ENCODE results near the gene PPP2R2B.
"Not testable (repeated sequence)": the region's sequence is repeated elsewhere in the genome, so short reads cannot be mapped to it uniquely, and the experiment has no call there.

Gene PPP2R2B

DNA sequence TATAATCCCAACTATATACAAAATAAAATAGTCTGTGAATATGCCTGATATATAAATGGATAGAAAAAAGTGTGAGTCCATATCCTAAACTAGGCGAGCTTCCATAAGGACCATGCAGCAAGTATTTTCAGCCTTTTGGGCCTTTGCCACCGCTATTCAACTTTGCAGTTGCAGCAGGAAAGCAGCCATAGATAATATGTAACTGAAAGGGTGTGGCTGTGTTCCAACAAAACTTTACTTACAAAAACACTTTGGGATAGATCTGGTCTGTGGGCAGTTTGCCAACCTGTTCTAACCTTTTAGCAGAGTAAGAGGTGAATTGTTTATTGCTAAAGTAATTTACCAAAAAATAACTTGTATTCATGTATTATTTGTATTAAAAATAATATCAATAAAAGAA is 234.8 kb downstream of the PPP2R2B start:
- DNase-seq: no peak

GRCh38 chr5:146642410-146642809 is 236.1 kb downstream of the PPP2R2B start:
- no peak for DNase-seq

DNA sequence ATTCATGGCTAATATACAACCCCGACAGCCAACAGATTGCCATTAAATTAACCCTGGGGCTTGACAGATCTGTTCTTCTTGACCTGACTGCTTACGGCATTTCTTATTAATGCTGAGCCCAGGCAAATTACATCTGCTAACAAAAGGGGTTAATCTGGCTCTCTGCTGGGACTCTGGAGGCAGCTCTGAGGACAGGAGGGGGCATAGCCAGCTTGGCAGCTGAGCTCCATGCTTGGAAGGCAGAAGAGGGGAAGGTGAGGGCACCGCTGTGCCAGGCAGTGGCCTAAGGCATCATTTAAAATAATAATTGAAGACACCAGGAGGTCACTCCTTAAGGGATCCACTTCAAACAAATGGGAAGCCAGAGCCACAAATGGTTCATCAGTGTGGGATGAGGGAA is 236.6 kb downstream of the PPP2R2B start:
- DNase-seq: no peak

GRCh38 chr5:146640285-146640896 is 238.2 kb downstream of the PPP2R2B start:
- DNase-seq: no peak

DNA sequence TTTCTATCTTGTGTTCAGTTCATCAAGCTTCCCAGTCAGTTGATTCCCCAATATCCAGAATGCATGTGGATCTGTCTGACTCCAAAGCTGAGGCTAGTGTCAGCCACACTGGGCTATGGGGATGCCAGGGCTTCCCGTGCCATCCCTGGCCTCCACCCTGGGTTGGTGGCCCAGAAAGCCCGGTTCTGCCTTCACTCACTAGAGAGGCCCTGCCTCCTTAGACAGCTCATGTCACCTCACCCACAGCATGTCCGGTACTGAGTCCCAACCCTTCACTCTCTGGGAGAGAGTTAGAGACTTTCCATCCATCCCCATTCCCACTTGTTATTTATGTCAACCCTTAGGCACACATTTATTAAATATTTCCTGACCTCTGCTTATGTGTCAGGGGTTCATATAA is 243.1 kb downstream of the PPP2R2B start:
- no peak for DNase-seq

DNA sequence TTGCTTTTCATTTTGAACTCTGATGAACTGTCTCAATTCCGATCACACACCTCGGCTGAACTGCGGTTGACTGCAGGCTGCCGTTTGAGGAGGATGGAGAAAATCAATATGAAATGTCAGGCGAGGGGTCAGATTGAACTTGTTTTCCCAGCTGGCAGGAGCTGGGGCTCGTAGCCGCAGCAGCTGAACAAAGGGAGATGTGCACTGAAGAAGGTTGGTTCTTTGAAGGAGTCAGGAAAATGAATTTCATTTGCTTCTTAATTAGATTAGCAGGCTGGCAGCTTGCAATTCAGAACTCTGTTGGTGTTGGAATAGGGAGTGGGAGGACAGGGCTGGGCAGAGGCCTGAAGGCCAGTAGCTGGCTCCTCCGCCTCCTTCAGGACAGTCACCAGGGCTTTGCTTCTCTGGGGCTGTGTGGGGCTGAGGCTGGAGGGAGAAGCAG is 245.2 kb downstream of the PPP2R2B start:
- DNase-seq: no peak

GRCh38 chr5:146632620-146633322 is 245.8 kb downstream of the PPP2R2B start:
- no peak for DNase-seq

DNA sequence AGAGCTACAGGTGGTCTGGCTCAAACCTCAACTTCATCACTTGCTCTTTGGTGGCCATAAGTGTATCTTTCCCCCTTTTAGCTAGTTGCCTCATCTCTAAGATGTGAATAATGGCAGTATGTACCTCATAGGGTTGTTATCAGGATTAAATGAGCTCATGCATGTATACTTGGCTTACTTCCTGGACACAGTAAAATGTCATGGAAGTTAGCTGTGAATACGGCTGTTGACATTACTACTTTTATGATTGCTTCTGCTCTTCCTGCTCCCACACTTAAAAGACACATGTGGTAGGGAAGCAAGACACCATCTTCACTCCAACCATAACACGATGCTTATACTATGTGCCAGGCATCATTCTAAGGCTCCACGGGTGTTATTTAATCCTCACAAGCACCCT is 248.1 kb downstream of the PPP2R2B start:
- DNase-seq: no peak

GRCh38 chr5:146628950-146629349 is 249.6 kb downstream of the PPP2R2B start:
- no peak for DNase-seq

- no peak for DNase-seq
Observed at GRCh38 chr5:146626936-146627335, 251.6 kb downstream of the PPP2R2B start.

DNA sequence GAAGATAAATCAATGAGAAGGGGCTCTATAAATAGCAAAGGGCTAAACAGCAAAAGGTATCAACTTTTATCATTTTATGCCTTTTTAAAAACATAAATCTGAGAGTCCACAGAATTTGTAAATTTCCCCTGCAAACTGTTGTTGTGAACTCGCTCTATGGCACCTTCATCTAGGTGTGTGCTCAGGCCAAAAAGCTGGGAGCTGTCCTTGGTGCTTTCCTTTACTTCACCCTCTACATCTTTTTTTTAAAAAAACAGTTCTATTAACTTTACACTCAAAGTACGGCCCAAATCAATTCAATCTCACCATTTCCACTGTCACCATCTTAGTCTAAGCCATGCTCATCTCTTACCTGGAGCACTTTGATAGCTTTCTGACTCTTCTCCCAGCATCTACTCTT is 254.4 kb downstream of the PPP2R2B start:
- DNase-seq: no peak

DNA sequence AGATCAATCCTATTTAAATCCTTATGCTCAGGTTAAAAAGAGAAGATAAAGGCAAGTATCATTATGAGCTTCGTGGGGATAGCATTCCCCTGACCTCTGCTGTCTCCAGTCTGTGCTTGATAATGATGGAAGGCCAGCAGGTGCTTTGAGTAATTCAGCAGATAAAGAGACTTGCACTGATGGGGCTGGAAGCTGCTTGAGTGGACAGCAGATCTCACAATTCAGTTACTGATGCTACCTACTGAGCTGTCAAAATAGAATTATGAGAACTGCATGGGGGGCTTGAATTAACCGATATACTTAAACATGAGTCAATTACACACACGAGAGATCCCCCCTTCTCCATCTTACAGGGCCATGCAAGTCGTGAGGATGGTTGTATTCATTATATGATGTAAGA is 254.9 kb downstream of the PPP2R2B start:
- DNase-seq: no peak

- no peak for DNase-seq
Observed at GRCh38 chr5:146623009-146623408, 255.5 kb downstream of the PPP2R2B start.

DNA sequence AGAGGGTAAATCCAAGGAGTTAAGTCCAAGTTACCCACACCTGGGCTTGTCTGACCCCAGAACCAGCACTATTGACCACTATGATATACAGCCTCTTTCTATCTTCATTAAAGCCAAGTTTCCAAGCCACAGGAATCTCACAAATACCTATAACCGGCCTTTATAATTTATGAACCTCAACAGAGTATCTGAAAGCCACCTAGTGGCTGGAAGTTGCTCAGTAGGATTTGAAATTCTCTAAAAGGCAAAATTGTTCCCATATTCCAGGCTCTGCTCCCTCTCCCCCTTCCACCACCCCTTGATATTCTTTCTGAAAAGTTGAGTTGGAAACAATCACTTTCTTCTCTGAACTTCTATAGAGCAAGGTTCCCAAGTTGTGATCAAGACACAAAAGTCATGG is 256.2 kb downstream of the PPP2R2B start:
- no peak for DNase-seq

DNA sequence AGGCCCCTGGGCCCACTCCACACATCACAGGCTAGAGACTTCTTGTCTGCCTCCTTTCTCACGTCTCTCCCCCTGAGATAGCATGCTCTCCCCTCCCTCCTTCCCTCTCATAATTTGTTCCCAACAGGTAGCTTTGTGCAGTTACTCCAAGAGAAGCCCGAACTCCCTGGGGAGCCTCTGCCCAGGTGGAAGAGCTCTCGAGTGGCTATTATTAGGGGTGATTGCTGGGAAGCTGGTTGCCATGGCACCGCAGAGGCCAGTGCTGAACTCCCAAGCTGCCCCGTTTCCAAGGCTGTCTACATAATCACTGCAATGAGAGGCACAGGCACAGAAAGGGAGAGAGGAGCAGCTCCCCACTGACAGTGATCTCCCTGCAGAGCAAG is 257.9 kb downstream of the PPP2R2B start:
- no peak for DNase-seq

DNA sequence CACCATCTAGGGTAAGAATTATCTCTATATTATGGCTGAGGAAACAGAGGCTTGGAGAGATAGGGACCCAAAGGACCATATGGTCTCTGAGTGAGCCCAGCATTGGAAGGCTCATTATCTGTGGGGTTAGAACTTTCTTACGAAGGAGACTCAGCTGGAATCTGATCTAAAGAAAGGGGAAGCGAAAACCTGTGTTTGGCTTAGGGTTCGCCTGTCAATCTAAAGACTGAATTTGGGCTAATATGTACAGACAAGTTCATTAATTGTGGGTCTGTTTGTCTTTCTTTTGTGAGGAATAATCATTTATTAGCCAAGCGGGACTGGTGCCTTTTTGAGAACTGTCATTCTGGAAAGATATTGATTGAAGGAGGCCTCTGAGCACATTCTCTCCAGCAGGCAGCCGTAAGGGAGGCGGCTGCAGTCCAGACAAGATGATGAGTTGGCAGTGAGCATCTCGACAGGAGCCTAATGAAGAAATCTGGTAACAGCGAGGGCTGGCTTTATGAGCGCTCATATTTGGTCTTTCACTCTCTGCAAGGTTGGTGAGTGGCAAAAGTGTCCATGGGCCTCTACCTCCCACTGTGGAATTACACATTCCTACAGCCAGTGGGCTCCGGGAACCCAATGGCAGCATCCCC is 258.4 kb downstream of the PPP2R2B start:
- DNase-seq: no peak

GRCh38 chr5:146618434-146618833 is 260.1 kb downstream of the PPP2R2B start:
- DNase-seq: no peak

GRCh38 chr5:146609731-146610130 is 268.8 kb downstream of the PPP2R2B start:
- DNase-seq: not testable (repeated sequence)

DNA sequence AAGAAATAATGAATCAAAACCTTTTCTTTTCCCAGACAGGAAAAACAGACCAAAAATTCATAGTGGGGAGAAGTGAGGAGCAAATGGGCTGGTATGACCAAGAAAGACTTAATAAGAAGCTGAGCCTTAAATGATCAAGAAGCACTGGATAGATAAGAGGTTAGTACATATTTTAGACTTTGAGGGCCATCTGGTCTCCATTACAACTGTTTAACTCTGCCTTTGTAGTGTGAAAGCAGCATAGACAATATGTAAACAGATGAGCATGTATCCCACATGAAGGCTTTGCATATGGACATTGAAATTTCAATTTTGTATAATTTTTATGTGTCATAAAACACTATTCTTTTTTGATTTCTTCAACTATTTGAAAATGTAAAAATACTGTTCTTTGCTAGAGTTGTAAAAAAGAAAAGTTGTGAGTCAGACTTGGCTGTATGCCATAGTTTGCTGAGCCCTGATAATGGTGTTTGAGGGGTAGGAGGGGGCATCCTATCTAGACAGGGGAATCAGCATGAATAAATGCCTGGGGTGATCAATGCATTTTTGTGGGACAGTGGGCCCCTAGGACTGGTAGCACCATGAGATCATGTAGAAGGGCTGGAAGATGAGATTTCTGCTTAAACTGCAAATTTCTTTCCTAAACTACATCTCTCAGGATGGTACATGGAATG is 270.8 kb downstream of the PPP2R2B start:
- no peak for DNase-seq

- no peak for DNase-seq
Observed at GRCh38 chr5:146606893-146607292, 271.7 kb downstream of the PPP2R2B start.

GRCh38 chr5:146600376-146600775 is 278.2 kb downstream of the PPP2R2B start:
- DNase-seq: no peak

DNA sequence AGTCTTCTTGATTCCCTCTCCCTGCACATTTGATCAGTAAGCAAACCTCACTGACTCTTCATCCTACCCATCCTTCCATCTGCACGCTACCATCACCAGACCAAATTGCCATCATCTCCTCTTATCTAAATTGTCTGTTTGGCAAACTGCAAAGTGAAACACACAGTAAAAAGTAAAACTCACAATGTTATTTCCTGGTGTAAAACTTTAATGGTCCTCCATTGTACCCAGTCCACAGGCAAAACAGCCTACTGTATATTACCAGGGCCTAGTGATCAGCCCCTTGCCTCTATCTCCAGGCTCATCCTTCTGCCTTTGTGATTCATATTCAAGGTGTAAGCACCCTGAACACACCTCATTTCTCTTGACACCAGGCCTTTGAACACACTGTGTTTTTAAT is 279.3 kb downstream of the PPP2R2B start:
- no peak for DNase-seq

- no peak for DNase-seq
Observed at GRCh38 chr5:146595088-146595487, 283.5 kb downstream of the PPP2R2B start.

DNA sequence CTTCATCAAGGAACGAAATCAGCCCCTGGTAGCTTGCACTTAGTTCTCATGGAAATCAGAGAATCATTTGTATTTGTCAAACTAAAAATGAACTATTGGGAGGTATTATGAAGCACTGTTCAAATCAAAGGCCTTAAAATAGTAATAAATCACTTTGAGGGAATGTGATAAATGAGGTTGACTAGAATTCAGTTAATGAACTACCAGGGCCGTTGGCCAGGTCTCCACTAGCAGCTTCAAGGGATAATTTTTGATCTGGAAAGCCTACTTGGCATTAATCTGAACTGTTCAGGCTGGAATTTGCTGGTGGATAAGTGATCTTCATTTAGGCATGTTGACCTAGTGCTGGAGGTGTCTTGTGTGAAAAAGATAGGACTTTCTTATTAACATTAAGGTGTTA is 286.2 kb downstream of the PPP2R2B start:
- no peak for DNase-seq

All from CD4-positive, alpha-beta T cell treated with Interferon alpha-2 for 1 hour (primary cell).